Epithelial cell of esophagus (primary cell): ENCODE data around the gene DDRGK1.
"Not testable (repeated sequence)": the region's sequence is repeated elsewhere in the genome, so short reads cannot be mapped to it uniquely, and the experiment has no call there.

ENCODE experiments used
- DNase-seq: peaks from one replicate; pipeline ENCODE4 v3.0.0; 2010; ENCODE audit warnings: low read depth
- H3K4me3 ChIP-seq: 2 replicates; pipeline ENCODE4 v1.5.1; 2011; ENCODE audit warnings: mild to moderate bottlenecking, low read length, control low read depth
- TF ChIP-seq, protein P1 (sequence below): IDR thresholded peaks from 2 replicates; pipeline ENCODE4 v1.5.1; 2011; ENCODE audit warnings: low read depth, mild to moderate bottlenecking, low read length, control low read depth, inconsistent platforms; ENCODE audit not compliant: insufficient read depth; ENCODE audit errors: missing control alignments

The DDRGK1 gene

GRCh38 chr20:3189561-3190131 lies 14.8 kb downstream of the DDRGK1 start:
- no peak overlapping the region for H3K4me3 ChIP-seq
- TF ChIP-seq, protein P1, sequence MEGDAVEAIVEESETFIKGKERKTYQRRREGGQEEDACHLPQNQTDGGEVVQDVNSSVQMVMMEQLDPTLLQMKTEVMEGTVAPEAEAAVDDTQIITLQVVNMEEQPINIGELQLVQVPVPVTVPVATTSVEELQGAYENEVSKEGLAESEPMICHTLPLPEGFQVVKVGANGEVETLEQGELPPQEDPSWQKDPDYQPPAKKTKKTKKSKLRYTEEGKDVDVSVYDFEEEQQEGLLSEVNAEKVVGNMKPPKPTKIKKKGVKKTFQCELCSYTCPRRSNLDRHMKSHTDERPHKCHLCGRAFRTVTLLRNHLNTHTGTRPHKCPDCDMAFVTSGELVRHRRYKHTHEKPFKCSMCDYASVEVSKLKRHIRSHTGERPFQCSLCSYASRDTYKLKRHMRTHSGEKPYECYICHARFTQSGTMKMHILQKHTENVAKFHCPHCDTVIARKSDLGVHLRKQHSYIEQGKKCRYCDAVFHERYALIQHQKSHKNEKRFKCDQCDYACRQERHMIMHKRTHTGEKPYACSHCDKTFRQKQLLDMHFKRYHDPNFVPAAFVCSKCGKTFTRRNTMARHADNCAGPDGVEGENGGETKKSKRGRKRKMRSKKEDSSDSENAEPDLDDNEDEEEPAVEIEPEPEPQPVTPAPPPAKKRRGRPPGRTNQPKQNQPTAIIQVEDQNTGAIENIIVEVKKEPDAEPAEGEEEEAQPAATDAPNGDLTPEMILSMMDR, result no peak
- DNase-seq, result no peak

GRCh38 chr20:3188823-3189413 lies 15.6 kb downstream of the DDRGK1 start:
- DNase-seq, result no peak
- H3K4me3 ChIP-seq, result no peak overlapping the region
- TF ChIP-seq, protein P1, result no peak

DNA sequence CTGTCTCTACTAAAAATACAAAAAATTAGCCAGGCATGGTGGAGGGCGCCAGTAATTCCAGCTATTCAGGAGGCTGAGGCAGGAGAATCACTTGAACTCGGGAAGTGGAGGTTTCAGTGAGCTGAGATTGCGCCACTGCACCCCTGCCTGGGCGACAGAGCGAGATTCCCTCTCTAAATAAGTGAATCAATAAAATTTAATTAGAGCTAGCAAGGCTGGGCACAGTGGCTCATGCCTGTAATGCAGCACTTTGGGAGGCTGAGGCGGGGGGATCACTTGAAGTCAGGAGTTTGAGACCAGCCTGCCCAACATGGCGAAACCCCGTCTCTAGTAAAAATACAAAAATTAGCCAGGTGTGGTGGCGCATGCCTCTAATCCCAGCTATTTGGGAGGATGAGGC lies 16.6 kb downstream of the DDRGK1 start:
- not testable (repeated sequence) for H3K4me3 ChIP-seq, DNase-seq

- H3K4me3 ChIP-seq, result no peak overlapping the region
- peak; percentile 32 for DNase-seq
- TF ChIP-seq, protein P1, result no peak
Measured at GRCh38 chr20:3183896-3184612, 20.4 kb downstream of the DDRGK1 start.

DNA sequence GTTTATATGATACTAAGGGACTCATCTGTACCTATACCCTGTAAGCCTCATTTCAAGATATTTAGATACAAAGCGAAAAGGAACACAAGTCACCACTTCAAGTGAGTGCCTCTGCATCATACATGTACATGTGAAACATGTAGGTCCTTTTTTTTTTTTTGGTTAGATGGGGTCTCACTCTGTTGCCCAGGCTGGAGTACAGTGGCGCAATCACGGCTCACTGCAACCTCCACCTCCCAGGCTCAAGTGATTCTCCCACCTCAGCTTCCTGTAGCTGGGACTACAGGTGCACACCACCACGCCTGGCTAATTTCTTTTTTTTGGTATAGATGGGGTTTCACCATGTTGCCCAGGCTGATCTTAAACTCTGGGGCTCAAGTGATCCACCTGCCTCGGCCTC lies 22.1 kb downstream of the DDRGK1 start:
- H3K4me3 ChIP-seq, DNase-seq: not testable (repeated sequence)

DNA sequence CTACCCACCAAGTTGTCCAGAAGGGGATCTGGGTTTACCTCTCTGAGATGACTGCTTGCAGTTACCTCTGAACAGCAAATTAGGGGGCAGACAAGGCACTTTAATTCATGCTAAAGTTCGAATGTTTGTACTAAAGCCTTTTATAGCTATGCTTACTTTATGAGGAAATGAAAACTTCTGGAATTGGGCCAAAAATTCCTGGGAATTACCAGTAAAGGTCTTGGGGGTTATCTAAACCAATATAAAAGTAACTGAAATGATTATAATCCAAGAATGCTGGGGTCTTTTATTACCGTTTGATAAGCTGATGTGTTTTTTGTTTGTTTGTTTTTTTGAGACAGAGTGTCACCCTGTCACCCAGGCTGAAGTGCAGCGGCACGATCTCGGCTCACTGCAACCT lies 23.2 kb downstream of the DDRGK1 start:
- DNase-seq, result no peak
- no peak overlapping the region for H3K4me3 ChIP-seq
- TF ChIP-seq, protein P1, result no peak

GRCh38 chr20:3180319-3180718 lies 24.2 kb downstream of the DDRGK1 start:
- H3K4me3 ChIP-seq, result no peak overlapping the region
- no peak for DNase-seq
- TF ChIP-seq, protein P1, result no peak
